DND-41 (cell line): ENCODE results near the gene SLC2A8.
A peak's percentile ranks its signal among the peaks of the same experiment; 100 is the strongest.

Experiments
- ATAC-seq: fragments of 200-7000 bp; cut with Tn5 transposase; 3 replicates; pipeline ENCODE4 v1.9.1; 2021; ENCODE audit warnings: low read depth; ENCODE audit not compliant: insufficient read depth
- DNase-seq: peaks from one replicate; pipeline ENCODE4 v3.0.0-alpha.2; 2020
- H2AFZ ChIP-seq: 2 replicates; pipeline ENCODE4 v1.6.0; 2012; ENCODE audit warnings: low read depth, low read length
- H3K27ac ChIP-seq: 2 replicates; pipeline ENCODE4 v1.5.1; 2012; ENCODE audit warnings: low read length, inconsistent platforms
- H3K27me3 ChIP-seq: fragments of 200-600 bp; sonication (generic); 2 replicates; pipeline ENCODE4 v1.6.0; 2012; ENCODE audit warnings: low read length, mild to moderate bottlenecking, inconsistent platforms; ENCODE audit not compliant: insufficient read depth, poor library complexity
- H3K36me3 ChIP-seq: 2 replicates; pipeline ENCODE4 v1.5.1; 2012; ENCODE audit warnings: low read length, inconsistent platforms; ENCODE audit not compliant: insufficient read depth
- H3K4me1 ChIP-seq: 2 replicates; pipeline ENCODE4 v1.5.1; 2012; ENCODE audit warnings: mild to moderate bottlenecking, low read length; ENCODE audit not compliant: insufficient read depth
- H3K4me2 ChIP-seq: 2 replicates; pipeline ENCODE4 v1.6.0; 2012; ENCODE audit warnings: mild to moderate bottlenecking, moderate library complexity, low read length, inconsistent platforms; ENCODE audit not compliant: insufficient read depth
- H3K4me3 ChIP-seq, 2 experiments: fragments of 200-600 bp in 1 of 2; shearing (Covaris generic) in 1 of 2; 2 replicates each; pipeline ENCODE4 v1.5.1; 2012 to 2016; ENCODE audit warnings: inconsistent platforms in 2 of 2, low read length in 2 of 2, mild to moderate bottlenecking in 2 of 2, low read depth in 1 of 2, moderate library complexity in 1 of 2
- H3K79me2 ChIP-seq: 2 replicates; pipeline ENCODE4 v1.6.0; 2012; ENCODE audit warnings: low read length, inconsistent platforms; ENCODE audit not compliant: insufficient read depth
- H3K9ac ChIP-seq: 2 replicates; pipeline ENCODE4 v1.6.0; 2012; ENCODE audit warnings: low read depth, mild to moderate bottlenecking, inconsistent platforms, low read length, moderate library complexity
- H3K9me3 ChIP-seq: 2 replicates; pipeline ENCODE4 v1.5.1; 2012; ENCODE audit warnings: low read length, moderate library complexity, mild to moderate bottlenecking, inconsistent platforms; ENCODE audit not compliant: insufficient read depth, severe bottlenecking
- H4K20me1 ChIP-seq: 2 replicates; pipeline ENCODE4 v1.6.0; 2012; ENCODE audit warnings: low read length; ENCODE audit not compliant: insufficient read depth
- CTCF ChIP-seq: IDR thresholded peaks from 2 replicates; pipeline ENCODE4 v1.5.1; 2012; ENCODE audit warnings: borderline replicate concordance, low read length, moderate library complexity, mild to moderate bottlenecking; ENCODE audit not compliant: poor library complexity, severe bottlenecking; ENCODE audit errors: extremely low read depth
- EZH2 ChIP-seq: IDR thresholded peaks from 3 replicates; pipeline ENCODE4 v1.6.1; 2012; ENCODE audit warnings: borderline replicate concordance, low read depth, mild to moderate bottlenecking, moderate library complexity, low read length, inconsistent platforms; ENCODE audit not compliant: severe bottlenecking

SLC2A8 gene

GRCh38 chr9:127388037-127388855 is 8.7 kb upstream of the SLC2A8 start:
- no peaks in the 10 kb centered on the region for H3K79me2 ChIP-seq
- peaks cover 70% of the 10 kb centered on the region for H4K20me1 ChIP-seq
- peaks cover 63% of the 10 kb centered on the region for H3K27me3 ChIP-seq
- no peak overlapping the region for H3K9ac ChIP-seq
- no peak overlapping the region for H3K4me2 ChIP-seq
- H3K36me3 ChIP-seq = no peaks in the 10 kb centered on the region
- peak; percentile 99 for ATAC-seq
- DNase-seq = peak; percentile 88
- H3K9me3 ChIP-seq = no peaks in the 10 kb centered on the region
- H3K4me3 ChIP-seq = no peak overlapping the region
- no peak overlapping the region for H3K27ac ChIP-seq
- no peaks in the 10 kb centered on the region for H3K4me1 ChIP-seq
- no peak for TF ChIP-seq CTCF
- TF ChIP-seq EZH2 = no peak
- no peak overlapping the region for H2AFZ ChIP-seq

- no peaks in the 10 kb centered on the region for H3K79me2 ChIP-seq
- no peaks in the 10 kb centered on the region for H3K4me1 ChIP-seq
- no peak overlapping the region for H2AFZ ChIP-seq
- TF ChIP-seq CTCF (no peak), EZH2 (no peak)
- DNase-seq (no peak), ATAC-seq (no peak)
- no peaks in the 10 kb centered on the region for H3K36me3 ChIP-seq
- H3K27me3 ChIP-seq = peaks cover 62% of the 10 kb centered on the region
- no peak overlapping the region for H3K27ac ChIP-seq
- no peaks in the 10 kb centered on the region for H3K9me3 ChIP-seq
- peaks cover 67% of the 10 kb centered on the region for H4K20me1 ChIP-seq
- no peak overlapping the region for H3K4me3 ChIP-seq
- no peak overlapping the region for H3K9ac ChIP-seq
- H3K4me2 ChIP-seq = no peak overlapping the region
Observed at GRCh38 chr9:127388856-127389238, 8.1 kb upstream of the SLC2A8 start.

GRCh38 chr9:127389381-127390247 is 7.4 kb upstream of the SLC2A8 start:
- no peak for TF ChIP-seq EZH2
- no peak for TF ChIP-seq CTCF
- no peaks in the 10 kb centered on the region for H3K36me3 ChIP-seq
- no peak overlapping the region for H3K4me3 ChIP-seq
- no peak for DNase-seq
- H3K27ac ChIP-seq = no peak overlapping the region
- no peak overlapping the region for H2AFZ ChIP-seq
- H3K4me2 ChIP-seq = no peak overlapping the region
- no peaks in the 10 kb centered on the region for H3K79me2 ChIP-seq
- no peak for ATAC-seq
- peaks cover 61% of the 10 kb centered on the region for H4K20me1 ChIP-seq
- no peaks in the 10 kb centered on the region for H3K9me3 ChIP-seq
- no peaks in the 10 kb centered on the region for H3K4me1 ChIP-seq
- no peak overlapping the region for H3K9ac ChIP-seq
- H3K27me3 ChIP-seq = peaks cover 58% of the 10 kb centered on the region
